Activated T-cell treated with anti-CD3 and anti-CD28 coated beads for 1 hour (primary cell): ENCODE measurements around the gene PROK2.

Source experiments
- DNase-seq: peaks from one replicate; pipeline ENCODE4 v3.0.0-alpha.2; 2020; ENCODE audit warnings: low read depth

The PROK2 gene

DNA sequence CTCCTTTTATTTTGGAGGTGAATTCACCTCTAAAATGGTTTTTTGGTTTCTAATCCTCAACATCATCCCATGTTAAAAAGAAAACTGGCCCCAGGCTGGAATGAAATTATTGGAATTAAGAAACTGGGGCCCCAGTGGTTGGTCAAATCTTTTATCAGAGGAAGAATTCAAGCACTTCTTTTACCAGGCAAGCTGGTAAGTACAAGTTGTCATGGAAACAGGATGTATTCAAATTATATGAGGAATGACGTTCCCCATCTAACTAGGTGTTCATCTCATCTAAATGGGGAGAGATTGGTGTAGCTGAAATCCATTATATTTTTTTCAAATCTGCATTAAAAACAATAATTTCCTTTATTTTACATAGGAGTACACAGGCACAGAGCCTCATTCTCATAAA, 50.1 kb downstream of the PROK2 start:
- DNase-seq: no peak

GRCh38 chr3:71733319-71733718, 51.6 kb downstream of the PROK2 start:
- no peak for DNase-seq

DNA sequence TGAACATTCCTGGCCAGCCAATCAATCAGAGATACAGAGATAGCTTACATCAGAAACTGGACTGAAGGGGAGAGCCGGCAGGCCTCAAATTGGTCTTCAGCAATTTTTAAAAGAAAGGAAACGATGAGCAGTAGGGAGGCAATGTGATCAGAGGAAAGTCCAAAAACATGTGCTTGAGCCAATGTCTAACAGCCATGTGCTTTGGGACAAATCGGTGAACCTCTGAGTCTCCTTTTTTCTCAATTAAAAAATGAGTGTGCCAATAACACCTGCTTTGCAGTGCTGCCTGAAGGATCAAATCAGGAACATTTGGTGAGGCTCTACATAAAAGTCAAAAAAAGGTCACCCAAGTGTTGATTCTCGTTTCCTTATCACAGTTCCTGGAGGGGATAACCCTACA, 52.3 kb downstream of the PROK2 start:
- DNase-seq: no peak

- no peak for DNase-seq
These were observed 56.2 kb downstream of the PROK2 start for GRCh38 chr3:71728632-71729342.

DNA sequence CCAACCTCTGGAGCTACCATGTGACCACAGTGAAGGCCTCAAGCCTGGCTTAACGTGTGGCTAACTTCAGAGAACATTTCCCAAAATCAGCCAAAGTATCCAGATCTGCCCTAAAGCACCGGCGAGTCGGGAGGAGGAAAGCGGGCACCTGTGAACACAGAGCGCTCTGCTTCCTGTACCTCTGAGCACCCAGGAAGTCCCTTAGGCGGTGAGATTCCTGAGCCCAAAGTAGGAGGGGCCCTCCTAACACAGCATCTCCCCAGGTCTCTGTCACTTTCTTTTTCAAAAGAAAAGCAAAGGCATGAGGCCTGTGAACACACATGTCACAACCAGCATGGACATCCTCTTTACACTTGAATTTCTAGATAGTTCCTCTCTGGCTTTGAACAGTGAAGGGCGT, 58.8 kb downstream of the PROK2 start:
- DNase-seq: peak; percentile 25

- peak; percentile 16 for DNase-seq
These were observed 59.5 kb downstream of the PROK2 start, which contains the start of gene EIF4E3 for GRCh38 chr3:71725271-71725991. Gene EIF4E3 (minus strand): TSS chr3:71725402. CDS start chr3:71725367, 35 bp downstream.

DNA sequence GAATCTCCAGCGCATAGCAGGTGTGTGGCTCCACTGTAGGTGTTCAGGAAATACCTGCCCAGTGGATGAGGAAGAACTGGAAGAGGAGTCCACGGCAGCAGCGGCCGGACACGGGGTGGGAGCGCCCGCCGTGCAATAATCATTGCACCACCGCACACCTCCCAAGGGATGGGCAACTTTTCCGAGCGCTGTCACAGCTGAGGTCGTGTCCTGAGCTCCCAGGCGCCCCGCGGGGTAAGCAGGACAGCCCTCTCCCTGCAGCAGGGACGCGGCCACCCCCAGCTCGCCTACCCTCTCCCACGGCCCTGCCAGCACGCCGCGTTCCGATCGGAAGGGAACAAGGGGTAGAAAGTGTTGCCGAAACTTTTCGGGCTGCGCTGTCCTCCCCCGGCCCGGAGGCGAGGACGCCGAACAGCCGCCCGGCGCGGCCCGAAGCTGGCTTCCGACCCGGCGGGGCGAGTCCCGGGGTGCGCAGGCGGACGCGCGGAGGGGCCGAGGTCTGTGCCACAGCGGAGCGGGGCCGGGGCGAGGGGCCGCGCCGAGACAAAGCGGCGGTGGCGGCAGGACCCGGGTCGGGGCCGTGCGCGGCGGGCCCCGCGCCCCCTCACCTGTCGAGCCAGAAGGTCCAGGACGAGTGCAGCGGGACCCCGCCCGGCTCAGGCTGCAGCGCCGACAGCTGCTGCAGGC, 60.2 kb downstream of the PROK2 start:
- peak; percentile 15 for DNase-seq

- no peak for DNase-seq
These were observed 60.8 kb downstream of the PROK2 start for GRCh38 chr3:71724171-71724453.

DNA sequence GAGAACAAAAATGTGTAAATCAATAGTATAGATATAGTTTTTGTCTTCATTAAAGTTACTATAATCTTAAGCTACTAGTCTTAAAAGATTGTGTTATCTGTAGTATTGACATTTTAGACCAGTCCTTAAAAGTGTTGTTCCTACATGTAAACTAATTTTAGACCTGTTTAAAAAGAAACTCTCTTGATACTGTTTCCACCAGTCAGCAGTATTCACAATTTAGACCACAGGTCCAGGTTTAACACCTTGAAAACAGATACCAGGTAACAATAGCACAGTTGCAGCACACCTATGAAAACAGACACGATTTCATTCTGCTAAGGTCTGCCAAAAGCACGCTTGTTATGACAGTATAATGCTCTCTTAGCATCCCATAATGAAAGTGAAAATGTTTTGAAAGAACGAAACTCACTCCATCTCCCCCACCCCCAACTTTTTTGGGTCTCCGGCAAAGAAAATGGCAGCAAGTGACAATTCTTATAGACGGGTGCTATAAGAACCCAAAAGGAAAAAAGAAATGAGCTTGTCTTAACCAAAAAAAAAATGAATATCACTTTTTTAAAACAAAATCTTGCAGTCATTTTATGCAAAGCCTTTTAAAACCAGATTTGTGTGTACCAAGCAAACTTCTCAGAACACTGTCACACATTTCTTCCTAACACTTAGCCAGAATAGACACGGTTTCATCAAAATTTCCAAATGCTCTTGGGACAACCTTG, 61.3 kb downstream of the PROK2 start:
- DNase-seq: peak; percentile 36

GRCh38 chr3:71722693-71723092, 62.3 kb downstream of the PROK2 start:
- no peak for DNase-seq
